ENCODE data around the gene MRPL12.
"Not testable (repeated sequence)": the region's sequence is repeated elsewhere in the genome, so short reads cannot be mapped to it uniquely, and the experiment has no call there.

Gene MRPL12

GRCh38 chr17:81717766-81718089 is 14.6 kb downstream of the MRPL12 start:
- no peak for DNase-seq

GRCh38 chr17:81719410-81720266 is 16.5 kb downstream of the MRPL12 start:
- no peak for DNase-seq

- no peak for DNase-seq
These were observed 17.3 kb downstream of the MRPL12 start for GRCh38 chr17:81720267-81721071.

- DNase-seq, result no peak
These were observed 19.3 kb downstream of the MRPL12 start for GRCh38 chr17:81722184-81723120.

GRCh38 chr17:81723651-81724209 is 20.6 kb downstream of the MRPL12 start:
- DNase-seq, result no peak

- DNase-seq, result no peak
These were observed 22.3 kb downstream of the MRPL12 start for GRCh38 chr17:81725439-81725838.

GRCh38 chr17:81726004-81726403 is 22.8 kb downstream of the MRPL12 start:
- no peak for DNase-seq

- DNase-seq, result no peak
These were observed 24.3 kb downstream of the MRPL12 start for GRCh38 chr17:81727324-81728031.

GRCh38 chr17:81733507-81734404 is 30.6 kb downstream of the MRPL12 start:
- peak; percentile 64 for DNase-seq

- DNase-seq, result no peak
These were observed 31.5 kb downstream of the MRPL12 start for GRCh38 chr17:81734405-81735263.

GRCh38 chr17:81735264-81736102 is 32.3 kb downstream of the MRPL12 start:
- peak; percentile 11 for DNase-seq

GRCh38 chr17:81737947-81738800 is 35.0 kb downstream of the MRPL12 start:
- DNase-seq, result no peak

GRCh38 chr17:81738801-81739393 is 35.7 kb downstream of the MRPL12 start:
- no peak for DNase-seq

- not testable (repeated sequence) for DNase-seq
These were observed 36.4 kb downstream of the MRPL12 start for GRCh38 chr17:81739593-81739992.

- DNase-seq, result no peak
These were observed 37.3 kb downstream of the MRPL12 start for GRCh38 chr17:81740395-81740961.

GRCh38 chr17:81741049-81741593 is 38.0 kb downstream of the MRPL12 start:
- DNase-seq, result no peak

All from CD4-positive, alpha-beta T cell treated with Interleukin-17A for 1 hour (primary cell).